ENCODE measurements around the gene GPHN.

GRCh38 chr14:66540038-66540437 is 32.1 kb downstream of the GPHN start:
- TF ChIP-seq, protein P1, sequence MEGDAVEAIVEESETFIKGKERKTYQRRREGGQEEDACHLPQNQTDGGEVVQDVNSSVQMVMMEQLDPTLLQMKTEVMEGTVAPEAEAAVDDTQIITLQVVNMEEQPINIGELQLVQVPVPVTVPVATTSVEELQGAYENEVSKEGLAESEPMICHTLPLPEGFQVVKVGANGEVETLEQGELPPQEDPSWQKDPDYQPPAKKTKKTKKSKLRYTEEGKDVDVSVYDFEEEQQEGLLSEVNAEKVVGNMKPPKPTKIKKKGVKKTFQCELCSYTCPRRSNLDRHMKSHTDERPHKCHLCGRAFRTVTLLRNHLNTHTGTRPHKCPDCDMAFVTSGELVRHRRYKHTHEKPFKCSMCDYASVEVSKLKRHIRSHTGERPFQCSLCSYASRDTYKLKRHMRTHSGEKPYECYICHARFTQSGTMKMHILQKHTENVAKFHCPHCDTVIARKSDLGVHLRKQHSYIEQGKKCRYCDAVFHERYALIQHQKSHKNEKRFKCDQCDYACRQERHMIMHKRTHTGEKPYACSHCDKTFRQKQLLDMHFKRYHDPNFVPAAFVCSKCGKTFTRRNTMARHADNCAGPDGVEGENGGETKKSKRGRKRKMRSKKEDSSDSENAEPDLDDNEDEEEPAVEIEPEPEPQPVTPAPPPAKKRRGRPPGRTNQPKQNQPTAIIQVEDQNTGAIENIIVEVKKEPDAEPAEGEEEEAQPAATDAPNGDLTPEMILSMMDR (conservative IDR thresholded peaks at IDR 0.05 in 1 of 2, IDR thresholded peaks at IDR 0.05 in 1 of 2; ENCODE audit: extremely low read depth in 1 of 2, insufficient read depth in 1 of 2, low read depth in 1 of 2, low read length in 2 of 2) = no peak
- no peak for TF ChIP-seq EZH2 (IDR thresholded peaks at IDR 0.05; ENCODE audit: borderline replicate concordance, low read length)

All from mammary epithelial cell (primary cell).